ENCODE data around the gene SLC34A1. TPM values are rescaled to one million over a fixed set of nuclear protein-coding genes. Genes with fewer than 3 reads are reported as not detected.

The SLC34A1 gene
- total and polyA plus RNA-seq, 2 of the 13 experiments (the other 11 are each of a cell fraction or from before 2014, with no cell fraction given): 0.03 to 0.20 TPM

- TF ChIP-seq ZSCAN25 (CRISPR knock-in tag; IDR thresholded peaks at IDR 0.05): peak; percentile 92
- TF ChIP-seq TGIF2 (CRISPR knock-in tag; IDR thresholded peaks at IDR 0.05): no peak
- TF ChIP-seq, protein P1, sequence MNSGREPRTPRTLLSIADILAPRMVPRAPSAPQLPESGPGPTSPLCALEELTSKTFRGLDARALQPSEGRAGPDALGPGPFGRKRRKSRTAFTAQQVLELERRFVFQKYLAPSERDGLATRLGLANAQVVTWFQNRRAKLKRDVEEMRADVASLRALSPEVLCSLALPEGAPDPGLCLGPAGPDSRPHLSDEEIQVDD (CRISPR knock-in tag; IDR thresholded peaks at IDR 0.05; ENCODE audit: borderline replicate concordance): no peak
- TF ChIP-seq, protein P2, sequence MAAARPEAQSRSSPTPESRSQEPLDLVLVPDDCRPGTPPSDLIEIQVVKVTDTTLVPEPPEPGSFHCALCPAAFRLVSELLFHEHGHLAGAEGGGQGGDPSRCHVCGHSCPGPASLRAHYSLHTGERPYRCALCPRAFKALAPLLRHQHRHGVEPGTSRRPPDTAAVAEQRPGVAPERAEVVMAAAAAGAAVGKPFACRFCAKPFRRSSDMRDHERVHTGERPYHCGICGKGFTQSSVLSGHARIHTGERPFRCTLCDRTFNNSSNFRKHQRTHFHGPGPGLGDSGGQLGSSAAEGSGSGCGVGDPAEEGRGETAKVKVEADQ (CRISPR knock-in tag; IDR thresholded peaks at IDR 0.05; ENCODE audit: borderline replicate concordance): 0 out of 2 replicates have a peak, but pooled peaks have one; percentile 24
- 0 out of 2 replicates have a peak, but pooled peaks have one; percentile 18 for TF ChIP-seq ZNF616 (CRISPR knock-in tag; IDR thresholded peaks at IDR 0.05; ENCODE audit: low read depth)
- no peak for TF ChIP-seq RFXANK (CRISPR knock-in tag; IDR thresholded peaks at IDR 0.05)
- TF ChIP-seq ZNF513 (CRISPR knock-in tag; conservative IDR thresholded peaks at IDR 0.05): no peak
- no peak for TF ChIP-seq MATR3 (CRISPR knock-in tag; IDR thresholded peaks at IDR 0.05)
- TF ChIP-seq HNRNPUL1 (IDR thresholded peaks at IDR 0.05; ENCODE audit: low read depth, low read length): no peak
- peak; percentile 83 for TF ChIP-seq STAG1 (CRISPR knock-in tag; IDR thresholded peaks at IDR 0.05)
- TF ChIP-seq ZNF121 (CRISPR knock-in tag; IDR thresholded peaks at IDR 0.05): peak; percentile 77
- TF ChIP-seq THRA (CRISPR knock-in tag; IDR thresholded peaks at IDR 0.05; ENCODE audit: borderline replicate concordance): no peak
- no peak for TF ChIP-seq CHCHD3 (CRISPR knock-in tag; IDR thresholded peaks at IDR 0.05)
- no peak for TF ChIP-seq MTA1 (CRISPR knock-in tag; IDR thresholded peaks at IDR 0.05; ENCODE audit: borderline replicate concordance)
- TF ChIP-seq MIER3 (CRISPR knock-in tag; IDR thresholded peaks at IDR 0.05; ENCODE audit: borderline replicate concordance): no peak
- TF ChIP-seq HMG20A (CRISPR knock-in tag; IDR thresholded peaks at IDR 0.05; ENCODE audit: borderline replicate concordance): no peak
- TF ChIP-seq HCFC1 (IDR thresholded peaks at IDR 0.05; ENCODE audit: low read depth, low read length): no peak
- 0 out of 2 replicates have a peak, but pooled peaks have one; percentile 20 for TF ChIP-seq TRIM24 (CRISPR knock-in tag; IDR thresholded peaks at IDR 0.05)
- 0 out of 2 replicates have a peak, but pooled peaks have one; percentile 56 for TF ChIP-seq MTF2 (CRISPR knock-in tag; IDR thresholded peaks at IDR 0.05; ENCODE audit: borderline replicate concordance)
- TF ChIP-seq ZNF274 (CRISPR knock-in tag; IDR thresholded peaks at IDR 0.05): no peak
- no peak for TF ChIP-seq ZFP36L2 (CRISPR knock-in tag; IDR thresholded peaks at IDR 0.05)
- TF ChIP-seq ZNF350 (CRISPR knock-in tag; IDR thresholded peaks at IDR 0.05; ENCODE audit: borderline replicate concordance, low read depth): no peak
- no peak for TF ChIP-seq ZSCAN9 (CRISPR knock-in tag; IDR thresholded peaks at IDR 0.05; ENCODE audit: borderline replicate concordance)
- no peak for TF ChIP-seq ZNF615 (CRISPR knock-in tag; IDR thresholded peaks at IDR 0.05; ENCODE audit: borderline replicate concordance)
- no peak for TF ChIP-seq ZNF570 (CRISPR knock-in tag; IDR thresholded peaks at IDR 0.05; ENCODE audit: borderline replicate concordance)
- no peak for TF ChIP-seq ZNF556 (CRISPR knock-in tag; IDR thresholded peaks at IDR 0.05; ENCODE audit: borderline replicate concordance)
Measured at GRCh38 chr5:177403792-177404640, 19.8 kb downstream of the SLC34A1 start (continued).
